GM10266 (cell line): Measurements from ENCODE around the gene CTSA.

ENCODE experiments used
- DNase-seq: peaks from one replicate; pipeline ENCODE4 v3.0.0; 2012; ENCODE audit errors: extremely low spot score
- TF ChIP-seq, protein P1 (sequence below): IDR thresholded peaks from 2 replicates; pipeline ENCODE4 v1.5.1; 2012; ENCODE audit warnings: mild to moderate bottlenecking, low read depth; ENCODE audit not compliant: control insufficient read depth, insufficient read depth; ENCODE audit errors: missing control alignments

Gene CTSA

DNA sequence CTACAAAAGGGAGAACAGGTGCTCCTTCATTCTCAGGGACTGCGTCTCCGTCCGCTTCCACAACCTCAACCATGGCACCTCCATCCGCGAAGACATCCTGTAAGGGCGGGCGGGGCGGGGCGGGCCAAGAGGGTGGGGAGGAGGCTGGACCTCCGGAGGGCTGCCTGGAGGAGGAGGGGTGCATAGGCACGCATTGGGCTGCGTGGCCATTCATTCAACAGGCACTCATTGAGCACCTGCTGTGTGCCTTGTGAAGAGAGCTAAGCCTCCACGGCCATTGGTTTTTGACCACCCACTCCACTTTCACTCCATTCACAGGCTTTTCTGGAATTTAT, 33.3 kb upstream of the CTSA start:
- peak; percentile 72 for DNase-seq
- TF ChIP-seq, protein P1, sequence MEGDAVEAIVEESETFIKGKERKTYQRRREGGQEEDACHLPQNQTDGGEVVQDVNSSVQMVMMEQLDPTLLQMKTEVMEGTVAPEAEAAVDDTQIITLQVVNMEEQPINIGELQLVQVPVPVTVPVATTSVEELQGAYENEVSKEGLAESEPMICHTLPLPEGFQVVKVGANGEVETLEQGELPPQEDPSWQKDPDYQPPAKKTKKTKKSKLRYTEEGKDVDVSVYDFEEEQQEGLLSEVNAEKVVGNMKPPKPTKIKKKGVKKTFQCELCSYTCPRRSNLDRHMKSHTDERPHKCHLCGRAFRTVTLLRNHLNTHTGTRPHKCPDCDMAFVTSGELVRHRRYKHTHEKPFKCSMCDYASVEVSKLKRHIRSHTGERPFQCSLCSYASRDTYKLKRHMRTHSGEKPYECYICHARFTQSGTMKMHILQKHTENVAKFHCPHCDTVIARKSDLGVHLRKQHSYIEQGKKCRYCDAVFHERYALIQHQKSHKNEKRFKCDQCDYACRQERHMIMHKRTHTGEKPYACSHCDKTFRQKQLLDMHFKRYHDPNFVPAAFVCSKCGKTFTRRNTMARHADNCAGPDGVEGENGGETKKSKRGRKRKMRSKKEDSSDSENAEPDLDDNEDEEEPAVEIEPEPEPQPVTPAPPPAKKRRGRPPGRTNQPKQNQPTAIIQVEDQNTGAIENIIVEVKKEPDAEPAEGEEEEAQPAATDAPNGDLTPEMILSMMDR, result no peak

DNA sequence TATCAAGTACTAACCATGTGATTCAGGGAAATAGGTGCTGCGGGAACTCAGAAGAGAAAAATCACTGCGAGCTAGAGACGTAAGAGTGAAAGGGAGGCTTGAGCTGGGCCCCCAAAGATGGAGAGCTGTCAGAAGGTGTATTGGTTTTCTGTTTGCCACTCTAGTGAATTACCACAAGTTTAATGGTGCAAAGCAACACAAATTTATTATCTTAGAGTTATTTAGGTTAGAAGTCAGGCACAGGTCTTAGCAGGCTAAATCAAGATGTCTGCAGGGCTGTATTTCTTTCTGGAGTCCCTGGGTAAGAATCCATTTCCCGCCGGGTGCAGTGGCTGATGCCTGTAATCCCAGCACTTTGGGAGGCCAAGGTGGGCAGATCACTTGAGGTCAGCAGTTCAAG, 31.2 kb upstream of the CTSA start:
- TF ChIP-seq, protein P1, result no peak
- DNase-seq, result no peak

DNA sequence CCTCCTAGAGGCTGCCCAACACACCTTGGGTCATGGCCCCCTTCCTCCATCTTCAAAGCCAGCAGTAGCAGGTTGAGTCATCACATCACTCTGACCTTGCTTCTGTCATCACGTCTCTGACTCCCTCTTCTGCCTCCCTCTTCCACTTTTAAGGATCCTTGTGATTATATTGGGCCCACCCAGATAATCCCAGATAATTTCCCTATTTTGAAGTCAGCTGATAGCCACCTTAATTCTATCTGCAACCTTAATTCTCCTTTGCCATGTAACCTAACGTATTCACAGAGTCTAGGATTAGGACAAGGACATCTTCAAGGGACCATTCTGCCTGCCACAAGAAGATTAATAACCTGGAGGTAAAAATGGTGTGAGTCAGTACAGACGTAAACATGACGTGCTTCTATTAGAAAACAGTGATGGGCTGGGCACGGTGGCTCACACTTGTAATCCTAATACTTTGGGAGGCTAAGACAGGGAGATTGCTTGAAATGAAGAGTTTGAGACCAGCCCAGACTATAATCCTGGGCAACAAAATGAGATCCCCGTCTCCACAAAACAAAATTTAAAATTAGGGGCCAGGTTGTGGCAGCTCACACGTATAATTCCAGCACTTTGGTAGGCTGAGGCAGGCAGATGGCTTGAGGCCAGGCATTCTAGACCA, 30.4 kb upstream of the CTSA start:
- DNase-seq, result no peak
- TF ChIP-seq, protein P1, result no peak

DNA sequence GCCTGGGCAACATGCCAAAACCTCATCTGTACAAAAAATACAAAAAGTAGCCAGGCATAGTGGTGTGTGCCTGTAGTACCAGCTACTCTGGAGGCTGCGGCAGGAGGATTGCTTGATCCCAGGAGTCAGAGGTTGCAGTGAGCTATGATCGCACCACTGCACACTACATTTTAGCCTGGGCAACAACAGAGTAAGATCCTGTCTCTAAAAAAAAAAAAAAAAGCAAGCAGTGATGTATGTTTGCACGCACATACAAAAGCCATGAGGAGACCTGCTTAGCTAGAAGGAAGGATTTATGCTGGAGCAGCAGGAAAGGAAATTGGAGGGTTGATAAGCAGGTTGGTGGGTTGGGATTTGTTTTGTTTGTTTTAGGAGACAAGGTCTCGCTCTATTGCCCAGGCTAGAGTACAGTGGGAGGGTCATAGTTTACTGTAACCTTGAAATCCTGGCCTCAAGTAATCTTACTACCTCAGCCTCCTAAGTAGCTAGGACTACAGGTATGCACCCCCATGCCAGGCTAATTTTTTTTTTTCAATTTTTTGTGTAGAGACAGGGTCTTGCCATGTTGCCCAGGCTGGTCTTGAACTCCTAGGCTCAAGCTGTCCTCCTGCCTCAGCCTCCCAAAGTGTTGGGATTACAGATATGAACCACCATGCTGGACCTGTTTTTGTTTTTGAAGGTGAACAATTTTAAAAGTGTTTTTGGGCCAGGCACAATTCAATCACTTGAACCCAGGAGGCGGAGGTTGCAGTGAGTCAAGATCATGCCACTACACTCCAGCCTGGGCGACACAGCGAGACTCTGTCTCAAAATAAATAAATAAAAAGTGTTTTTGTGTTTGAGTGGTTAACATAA, 29.7 kb upstream of the CTSA start:
- DNase-seq, result no peak
- TF ChIP-seq, protein P1, result no peak

DNA sequence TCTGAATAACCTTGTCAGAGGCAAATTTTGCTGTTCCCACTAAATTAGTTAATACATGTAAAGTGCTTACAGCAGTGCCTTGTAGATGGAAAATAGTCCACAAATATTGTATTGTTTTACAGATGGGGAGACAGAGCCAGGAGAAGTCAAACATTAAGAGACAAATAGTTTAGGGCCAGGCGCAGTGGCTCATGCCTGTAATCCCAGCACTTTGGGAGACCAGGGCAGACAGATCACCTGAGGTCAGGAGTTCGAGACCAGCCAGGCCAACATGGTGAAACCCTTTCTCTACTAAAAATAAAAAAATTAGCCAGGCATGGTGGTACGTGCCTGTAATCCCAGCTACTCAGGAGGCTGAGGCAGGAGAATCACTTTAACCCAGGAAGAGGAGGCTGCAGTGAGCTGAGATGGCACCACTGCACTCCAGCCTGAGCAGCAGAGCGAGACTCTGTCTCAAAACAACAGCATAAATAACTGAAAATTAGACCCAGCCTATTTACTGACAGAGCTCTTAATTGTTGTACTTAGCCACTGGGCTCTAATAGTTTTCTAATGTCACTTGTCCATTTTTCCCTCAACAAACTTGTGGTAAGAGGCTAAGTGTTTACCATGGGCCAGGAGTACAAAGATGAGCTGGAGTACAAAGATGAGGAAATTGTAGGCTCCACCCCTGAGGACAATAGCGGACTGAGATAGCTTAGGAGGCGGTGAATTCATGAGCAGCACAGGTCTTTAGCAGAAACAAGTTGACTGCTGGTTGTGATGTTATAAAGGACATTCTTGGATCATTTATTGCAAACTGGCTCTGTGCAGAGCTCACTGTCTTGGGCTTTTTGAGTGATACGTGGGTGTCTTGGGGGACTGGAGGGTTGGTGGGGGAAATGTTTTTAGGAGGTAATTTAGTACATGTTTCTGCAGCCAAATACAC, 27.3 kb upstream of the CTSA start:
- TF ChIP-seq, protein P1, result no peak
- no peak for DNase-seq

DNA sequence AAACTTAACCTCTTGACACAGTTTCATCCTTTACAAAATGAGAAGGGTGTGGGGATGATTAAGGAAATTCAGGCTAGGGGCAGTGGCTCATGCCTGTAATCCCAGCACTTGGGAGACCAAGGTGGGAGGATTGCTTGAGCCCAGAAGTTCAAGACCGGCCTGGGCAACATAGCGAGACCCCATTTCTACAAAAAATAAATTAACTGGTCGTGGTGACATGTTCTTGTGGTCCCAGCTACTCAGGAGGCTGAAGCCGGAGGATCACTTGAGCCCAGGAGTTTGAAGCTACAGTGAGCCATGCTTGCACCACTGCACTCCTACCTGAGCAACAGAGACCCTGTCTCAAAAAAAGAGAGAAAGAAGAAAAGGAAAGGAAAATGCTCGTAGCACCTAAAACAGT, 24.7 kb upstream of the CTSA start:
- TF ChIP-seq, protein P1, result no peak
- DNase-seq, result no peak
